GM06990 (cell line): Measurements from ENCODE around the gene MAPK11.

Experiments used
- DNase-seq: peaks from one replicate; pipeline ENCODE4 v3.0.0-alpha.2; 2011; ENCODE audit not compliant: insufficient read length; ENCODE audit errors: extremely low read depth
- H3K27me3 ChIP-seq: replicated peaks from 2 replicates; pipeline ENCODE4 v1.6.0; 2011; ENCODE audit warnings: low read length; ENCODE audit not compliant: control insufficient read depth, insufficient read depth
- H3K36me3 ChIP-seq: 2 replicates; pipeline ENCODE4 v1.5.1; 2011; ENCODE audit warnings: low read length; ENCODE audit not compliant: control insufficient read depth, insufficient read depth
- H3K4me3 ChIP-seq: replicated peaks from 2 replicates; pipeline ENCODE4 v1.5.1; 2011; ENCODE audit warnings: low read depth, mild to moderate bottlenecking, control low read depth, low read length
- CTCF ChIP-seq: IDR thresholded peaks from 2 replicates; pipeline ENCODE4 v1.5.1; 2011; ENCODE audit warnings: low read length, control low read depth, mild to moderate bottlenecking, inconsistent platforms; ENCODE audit not compliant: insufficient read depth, poor library complexity, severe bottlenecking

Gene MAPK11

GRCh38 chr22:50310031-50310722, 40.0 kb upstream of the MAPK11 start:
- no peak overlapping the region for H3K4me3 ChIP-seq
- no peak for TF ChIP-seq CTCF
- H3K36me3 ChIP-seq: peaks cover 2% of the 10 kb centered on the region
- H3K27me3 ChIP-seq: no peaks in the 10 kb centered on the region
- DNase-seq: peak; percentile 14

GRCh38 chr22:50309601-50309991, 39.4 kb upstream of the MAPK11 start:
- DNase-seq: peak; percentile 8
- peaks cover 2% of the 10 kb centered on the region for H3K36me3 ChIP-seq
- H3K4me3 ChIP-seq: no peak overlapping the region
- H3K27me3 ChIP-seq: no peaks in the 10 kb centered on the region
- no peak for TF ChIP-seq CTCF

- TF ChIP-seq CTCF: no peak
- DNase-seq: peak; percentile 18
- no peak overlapping the region for H3K4me3 ChIP-seq
Observed at GRCh38 chr22:50308986-50309600, 38.9 kb upstream of the MAPK11 start.

GRCh38 chr22:50308597-50308935, 38.4 kb upstream of the MAPK11 start:
- Histone ChIP-seq H3K27me3 (no peaks in the 10 kb centered on the region), H3K36me3 (peaks cover 2% of the 10 kb centered on the region), H3K4me3 (no peak overlapping the region)
- DNase-seq: peak; percentile 39
- no peak for TF ChIP-seq CTCF

More at GRCh38 chr22:50308986-50309600, 38.9 kb upstream of the MAPK11 start:
- Histone ChIP-seq H3K27me3 (no peaks in the 10 kb centered on the region), H3K36me3 (peaks cover 2% of the 10 kb centered on the region)

GRCh38 chr22:50307890-50308596, 37.9 kb upstream of the MAPK11 start:
- Histone ChIP-seq H3K4me3 (no peak overlapping the region; the same call in 1 of the 2 replicates), H3K36me3 (peaks cover 4% of the 10 kb centered on the region), H3K27me3 (no peaks in the 10 kb centered on the region)
- TF ChIP-seq CTCF: no peak
- DNase-seq: peak; percentile 58
